Activated CD4-positive, alpha-beta T cell treated with anti-CD3 and anti-CD28 coated beads for 1 hour (primary cell): ENCODE results near the gene WDFY4.

ENCODE experiments used
- DNase-seq: peaks from one replicate; pipeline ENCODE4 v3.0.0-alpha.2; 2020

The WDFY4 gene

DNA sequence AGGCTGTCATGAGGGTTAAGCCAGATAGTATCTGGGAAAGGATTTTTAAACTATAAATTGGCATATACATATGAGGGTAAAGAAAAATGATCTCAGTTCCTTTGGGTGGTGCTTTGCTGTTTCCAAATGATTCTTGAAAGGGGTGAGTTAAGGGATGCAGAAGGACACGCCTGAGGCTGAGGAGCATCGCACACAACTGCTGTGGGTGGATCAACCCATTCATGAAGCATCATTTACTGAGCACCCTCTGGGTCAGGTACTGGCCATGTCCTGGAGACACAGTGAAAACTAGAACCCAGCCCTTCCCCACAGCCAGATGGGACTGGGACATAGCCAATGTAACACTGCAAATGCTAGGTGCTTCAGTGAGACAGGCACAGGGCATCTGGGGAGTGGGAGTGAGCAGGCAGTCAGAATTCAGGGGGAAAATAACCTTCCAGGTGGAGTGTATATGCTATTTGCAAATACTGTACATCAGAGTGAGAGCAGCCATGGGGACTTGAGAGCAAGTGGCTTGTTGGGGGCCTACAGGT, 112.1 kb downstream of the WDFY4 start:
- DNase-seq: no peak

DNA sequence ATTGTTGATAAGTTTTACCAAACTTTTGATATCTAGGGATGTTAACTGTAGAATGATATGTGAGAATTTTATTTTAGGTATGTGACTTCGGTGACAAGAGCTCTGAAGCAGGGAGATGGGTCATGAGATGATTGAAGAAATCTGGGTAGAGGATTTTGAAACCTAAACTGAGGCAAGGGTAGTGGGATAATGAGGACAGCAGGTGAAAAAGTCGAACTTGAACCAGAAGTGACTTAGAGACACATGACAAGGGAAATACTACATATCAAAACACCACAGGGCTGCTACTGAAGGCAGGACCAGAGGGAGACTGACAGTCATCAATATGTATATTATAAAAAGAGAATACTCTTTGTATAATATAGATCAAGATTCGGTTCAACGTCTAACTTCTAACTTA, 113.2 kb downstream of the WDFY4 start:
- DNase-seq: no peak

GRCh38 chr10:48798481-48799254, 114.0 kb downstream of the WDFY4 start:
- no peak for DNase-seq

DNA sequence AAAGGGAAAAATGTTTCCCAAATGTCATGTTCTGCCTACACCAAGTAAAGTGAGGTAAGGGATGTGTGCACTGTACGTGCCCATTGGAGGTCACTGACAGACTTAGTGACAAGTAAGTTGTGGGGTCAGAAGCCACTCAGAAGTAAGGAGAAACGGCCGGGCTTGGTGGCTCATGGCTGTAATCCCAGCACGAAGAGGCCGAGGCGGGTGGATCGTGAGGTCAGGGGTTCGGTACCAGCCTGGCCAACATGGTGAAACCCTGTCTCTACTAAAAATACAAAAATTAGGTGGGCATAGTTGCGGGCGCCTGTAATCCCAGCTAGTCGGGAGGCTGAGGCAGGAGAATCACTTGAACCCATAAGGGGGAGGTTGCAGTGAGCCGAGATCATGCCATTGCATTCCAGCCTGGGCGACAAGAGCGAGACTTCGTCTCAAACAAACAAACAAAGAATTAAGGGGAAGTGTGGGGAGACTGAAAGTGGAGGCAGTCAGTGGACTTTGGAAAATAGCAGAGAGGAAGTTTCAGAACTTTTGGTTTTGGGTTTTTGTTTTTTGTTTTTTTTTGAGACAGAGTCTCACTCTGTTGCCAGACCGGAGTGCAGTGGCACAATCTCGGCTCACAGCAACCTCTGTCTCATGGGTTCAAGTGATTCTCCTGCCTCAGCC, 114.8 kb downstream of the WDFY4 start:
- no peak for DNase-seq

GRCh38 chr10:48800007-48800675, 115.5 kb downstream of the WDFY4 start:
- no peak for DNase-seq

DNA sequence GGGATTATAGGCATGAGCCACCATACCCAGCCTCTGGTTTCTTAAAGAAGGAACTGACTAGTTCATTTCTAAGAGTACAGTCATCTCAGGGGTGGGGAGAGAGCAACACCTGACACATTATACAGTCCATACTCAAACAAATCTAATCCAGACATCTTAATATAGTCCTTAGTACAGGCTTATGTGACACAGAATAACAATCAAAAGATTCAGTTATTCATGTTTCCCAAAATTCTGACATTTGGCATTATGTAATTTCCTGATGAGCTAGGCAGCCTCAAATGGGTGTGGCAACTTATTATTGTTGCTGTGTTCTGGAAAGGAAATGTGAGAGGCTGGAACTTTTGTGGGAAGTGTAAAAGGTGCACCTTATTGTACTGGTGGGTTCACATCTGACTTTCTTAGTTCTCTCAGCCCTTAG, 116.3 kb downstream of the WDFY4 start:
- no peak for DNase-seq

GRCh38 chr10:48802611-48803071, 118.0 kb downstream of the WDFY4 start:
- DNase-seq: no peak

- no peak for DNase-seq
These were observed 119.3 kb downstream of the WDFY4 start for GRCh38 chr10:48803801-48804584.

GRCh38 chr10:48804740-48805182, 120.1 kb downstream of the WDFY4 start:
- DNase-seq: no peak

GRCh38 chr10:48805411-48805810, 120.7 kb downstream of the WDFY4 start:
- no peak for DNase-seq

- DNase-seq: no peak
These were observed 121.2 kb downstream of the WDFY4 start for GRCh38 chr10:48805848-48806247.

DNA sequence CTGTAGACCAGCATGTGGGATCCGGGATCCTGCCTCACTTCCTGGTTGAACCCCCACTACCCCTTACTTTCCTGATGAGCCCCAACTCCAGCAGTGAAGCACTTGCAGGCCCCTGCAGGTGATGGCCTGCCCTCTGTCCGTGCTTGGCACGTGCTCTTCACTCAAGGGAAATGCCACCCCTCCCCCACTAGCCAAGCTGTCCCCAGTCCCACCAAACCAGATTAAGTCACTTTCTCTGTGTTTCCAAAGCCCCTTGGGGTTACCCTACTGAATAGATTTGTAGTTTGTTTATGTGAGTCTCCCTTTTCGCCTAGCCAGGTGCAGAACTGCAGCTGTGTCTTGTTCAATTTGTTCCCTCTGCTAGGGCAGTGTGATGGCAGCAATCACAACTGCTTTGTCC, 121.7 kb downstream of the WDFY4 start:
- no peak for DNase-seq

DNA sequence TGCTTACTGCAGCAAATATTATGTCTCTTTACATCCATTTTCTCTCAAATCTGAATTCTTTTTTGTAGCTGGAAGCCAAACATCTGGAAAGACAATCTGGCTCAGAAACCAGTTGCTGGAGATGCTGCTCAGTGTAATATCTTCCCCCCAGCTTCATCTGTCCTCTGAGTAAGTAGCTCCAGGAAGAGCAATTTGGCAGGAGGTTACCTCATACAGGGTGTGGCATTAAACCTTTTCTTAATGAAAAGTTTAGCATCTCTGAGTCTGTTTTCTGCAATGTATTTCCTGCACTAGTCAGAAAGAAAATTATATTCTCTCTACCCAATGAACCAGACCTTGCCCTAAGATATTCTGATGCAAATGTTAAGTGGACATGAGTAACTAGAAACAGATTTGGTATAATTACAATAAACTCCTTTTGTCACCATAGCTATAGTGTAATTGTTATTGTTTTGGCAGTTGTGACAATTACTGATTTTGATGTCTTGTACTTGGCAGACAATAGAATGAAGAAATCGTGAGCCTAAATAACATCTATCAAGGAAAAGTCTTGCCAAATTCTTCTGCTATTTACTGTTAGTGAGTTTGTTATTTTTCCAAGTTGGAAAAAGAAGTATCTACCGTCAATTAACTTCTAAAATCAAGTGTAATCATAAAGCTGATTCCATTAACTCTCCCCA, 123.3 kb downstream of the WDFY4 start:
- DNase-seq: no peak

- DNase-seq: no peak
These were observed 124.6 kb downstream of the WDFY4 start for GRCh38 chr10:48809261-48809660.

GRCh38 chr10:48811461-48811860, 126.8 kb downstream of the WDFY4 start:
- no peak for DNase-seq

DNA sequence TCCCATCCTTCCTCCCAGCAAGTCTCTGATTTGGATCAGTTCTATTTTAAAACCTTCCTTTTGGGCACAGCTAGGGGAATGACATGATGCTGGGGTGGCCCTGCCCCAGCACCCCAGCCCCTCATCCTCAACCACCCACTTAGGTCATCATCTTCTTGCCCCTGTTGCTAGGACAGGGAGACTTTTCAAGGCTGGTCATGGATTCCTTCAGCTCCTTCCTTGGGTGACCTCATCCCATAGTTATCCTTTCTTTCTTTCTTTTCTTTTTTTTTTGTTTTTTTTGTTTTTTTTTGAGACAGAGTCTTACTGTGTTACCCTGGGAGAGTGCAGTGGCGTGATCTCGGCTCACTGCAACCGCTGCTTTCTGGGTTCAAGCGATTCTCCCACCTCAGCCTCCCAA, 127.2 kb downstream of the WDFY4 start:
- no peak for DNase-seq

DNA sequence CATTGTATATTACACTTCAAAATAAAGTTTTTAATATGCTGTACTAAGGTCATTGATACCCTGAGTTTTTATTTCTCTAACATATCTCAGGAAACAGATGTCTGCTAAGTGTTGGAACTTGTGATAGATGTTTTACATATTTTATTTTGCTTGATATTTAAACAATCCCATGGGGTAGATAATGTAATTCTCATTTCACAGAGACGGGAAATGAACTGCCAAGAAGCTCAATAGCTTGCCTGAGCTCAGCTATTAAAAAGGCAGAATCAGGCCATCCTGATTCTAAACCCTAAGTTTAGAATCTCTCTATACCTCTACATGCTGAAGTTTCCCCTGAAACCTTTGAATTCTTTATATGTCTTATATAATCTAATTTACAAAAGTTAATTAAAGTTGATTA, 128.6 kb downstream of the WDFY4 start:
- no peak for DNase-seq

- no peak for DNase-seq
These were observed 129.2 kb downstream of the WDFY4 start for GRCh38 chr10:48813825-48814224.

- no peak for DNase-seq
These were observed 130.3 kb downstream of the WDFY4 start for GRCh38 chr10:48814933-48815332.

DNA sequence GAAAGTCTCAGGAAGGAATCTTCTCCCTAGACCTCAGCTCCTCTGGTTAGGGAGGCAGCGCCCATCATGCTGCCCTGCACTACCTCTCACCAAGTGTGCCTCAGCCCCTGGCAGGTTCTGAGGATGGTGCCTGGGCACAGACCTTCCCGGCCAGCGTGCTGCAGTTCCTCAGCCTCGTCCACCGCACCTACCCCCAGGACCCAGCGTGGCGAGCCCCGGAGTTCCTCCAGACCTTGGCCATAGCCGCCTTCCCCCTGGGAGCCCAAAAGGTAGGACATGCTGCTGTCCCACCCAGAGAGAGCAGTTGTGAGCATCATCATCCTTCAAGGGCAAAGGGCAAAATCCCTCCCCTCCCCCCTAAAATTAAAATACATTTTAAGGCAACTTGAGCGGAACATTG, 132.5 kb downstream of the WDFY4 start:
- DNase-seq: no peak

DNA sequence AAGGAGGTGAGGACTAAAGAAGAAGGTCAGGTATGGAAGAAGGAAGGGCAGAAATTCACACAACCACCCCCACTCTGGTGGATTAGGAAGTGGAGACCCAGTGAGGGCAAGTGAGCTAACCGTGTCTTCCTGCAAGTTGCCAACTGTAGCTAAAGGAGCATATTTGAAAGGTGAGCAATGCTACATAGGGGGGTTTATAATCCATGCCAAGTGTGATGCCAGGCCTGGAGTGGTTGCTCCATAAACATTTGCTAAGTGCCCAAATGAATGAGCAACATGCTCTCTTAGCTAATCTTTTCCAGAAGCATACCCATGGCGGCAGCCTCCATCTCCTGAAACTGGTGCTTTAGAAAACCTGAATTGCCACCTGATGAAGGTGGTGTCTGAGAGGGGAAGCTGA, 133.4 kb downstream of the WDFY4 start:
- no peak for DNase-seq

DNA sequence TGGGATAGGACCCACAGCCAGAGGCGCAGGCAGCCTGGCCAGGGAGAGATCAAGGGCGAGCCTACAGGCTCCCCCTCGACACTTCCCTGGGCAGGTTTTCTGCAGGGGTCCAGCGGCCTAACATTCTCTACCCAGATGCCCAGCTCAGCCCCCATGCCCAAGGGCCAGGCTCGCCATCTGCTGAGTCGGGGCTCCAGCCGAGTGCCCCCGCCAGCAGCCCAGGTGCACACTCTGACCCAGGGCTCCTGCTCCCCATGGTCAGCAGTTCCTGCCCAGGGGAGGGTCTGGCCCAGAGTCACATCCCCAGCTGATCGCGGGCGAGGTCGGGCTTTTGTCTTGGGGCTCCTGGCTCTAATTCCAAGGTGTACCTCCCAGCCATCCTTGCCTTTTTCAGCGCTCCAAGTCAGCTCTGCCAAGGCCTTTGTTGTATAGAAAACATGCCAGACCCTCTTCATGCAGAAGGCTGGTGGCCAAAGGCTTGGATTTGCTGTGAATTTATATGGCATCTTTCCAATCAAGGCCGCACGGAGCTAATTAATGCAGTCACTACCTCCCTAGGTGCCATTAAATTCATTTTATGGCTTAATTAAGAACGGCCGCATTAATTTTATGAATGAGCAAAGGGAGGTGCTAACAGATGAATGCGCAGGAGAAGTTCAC, 134.3 kb downstream of the WDFY4 start:
- no peak for DNase-seq
